ENCODE results near the gene MAB21L4.

The MAB21L4 gene

GRCh38 chr2:240895656-240896388 is at the start of gene MAB21L4:
TSS of gene MAB21L4 (minus strand) at chr2:240896156. CDS start at chr2:240895997, 159 bp downstream.
- DNase-seq: peak; percentile 11

GRCh38 chr2:240936106-240936505 is 40.1 kb upstream of the MAB21L4 start:
- no peak for DNase-seq

- no peak for DNase-seq
Measured at GRCh38 chr2:240935103-240935876, 39.3 kb upstream of the MAB21L4 start.

- no peak for DNase-seq
Measured at GRCh38 chr2:240934701-240935102, 38.7 kb upstream of the MAB21L4 start.

- DNase-seq: peak; percentile 6
Measured at GRCh38 chr2:240933966-240934700, 38.2 kb upstream of the MAB21L4 start.

- no peak for DNase-seq
Measured at GRCh38 chr2:240933048-240933965, 37.4 kb upstream of the MAB21L4 start.

GRCh38 chr2:240932724-240933047 is 36.7 kb upstream of the MAB21L4 start:
- DNase-seq: no peak

- no peak for DNase-seq
Measured at GRCh38 chr2:240932001-240932723, 36.2 kb upstream of the MAB21L4 start.

GRCh38 chr2:240931319-240931949 is 35.5 kb upstream of the MAB21L4 start:
- no peak for DNase-seq

- DNase-seq: no peak
Measured at GRCh38 chr2:240930631-240931318, 34.8 kb upstream of the MAB21L4 start.

- DNase-seq: no peak
Measured at GRCh38 chr2:240930096-240930630, 34.2 kb upstream of the MAB21L4 start.

GRCh38 chr2:240929364-240930095 is 33.6 kb upstream of the MAB21L4 start:
- DNase-seq: no peak

GRCh38 chr2:240928476-240929363 is 32.8 kb upstream of the MAB21L4 start:
- DNase-seq: no peak

GRCh38 chr2:240927390-240927781 is 31.4 kb upstream of the MAB21L4 start:
- DNase-seq: no peak

GRCh38 chr2:240926516-240927389 is 30.8 kb upstream of the MAB21L4 start:
- no peak for DNase-seq

GRCh38 chr2:240925568-240926515 is 29.9 kb upstream of the MAB21L4 start:
- peak; percentile 26 for DNase-seq
